HepG2 (cell line): ENCODE measurements around the gene RUVBL1.

Experiments
- CHD4 ChIP-seq: fragments of 200-600 bp; sonication (generic); IDR thresholded peaks from 2 replicates; pipeline ENCODE4 v1.7.0; 2017; ENCODE audit warnings: mild to moderate bottlenecking, low read length, borderline replicate concordance
- TBX2 ChIP-seq: sonication (generic); formaldehyde crosslinking; IDR thresholded peaks from 2 replicates; pipeline ENCODE4 v1.5.0; 2020; ENCODE audit warnings: missing genetic modification reagents, mild to moderate bottlenecking, borderline replicate concordance
- ZNF460 ChIP-seq: sonication (generic); formaldehyde crosslinking; IDR thresholded peaks from 2 replicates; pipeline ENCODE4 v1.5.1; 2020; ENCODE audit warnings: missing genetic modification reagents, mild to moderate bottlenecking, borderline replicate concordance
- TF ChIP-seq, protein P1 (sequence below): sonication (generic); formaldehyde crosslinking; IDR thresholded peaks from 2 replicates; pipeline ENCODE4 v1.4.0; 2020; ENCODE audit warnings: missing genetic modification reagents

DNA sequence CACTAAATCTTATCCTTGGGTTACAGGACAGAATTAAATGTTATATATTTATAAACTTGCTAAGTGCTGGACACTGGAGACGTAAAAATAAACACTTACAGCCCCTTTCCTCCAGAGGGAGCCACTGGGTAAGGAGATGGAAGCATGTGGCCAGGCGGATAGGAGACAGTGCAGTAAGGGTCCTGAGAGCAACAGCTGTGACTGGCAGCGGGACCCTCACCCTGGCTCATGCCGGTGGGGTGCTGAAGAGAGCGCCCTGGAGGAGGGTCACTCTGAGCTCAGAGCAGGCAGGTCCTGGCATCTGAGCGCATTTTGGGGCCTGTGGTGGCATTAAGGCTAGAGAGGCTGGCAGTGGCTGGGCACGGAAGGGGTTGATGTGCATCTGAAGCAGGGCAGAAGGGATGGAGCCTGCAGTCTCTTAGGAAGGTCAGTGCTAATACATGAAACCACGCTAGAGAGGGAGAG lies 55.4 kb downstream of the RUVBL1 start:
- no peak for TF ChIP-seq CHD4
- TF ChIP-seq, protein P1, sequence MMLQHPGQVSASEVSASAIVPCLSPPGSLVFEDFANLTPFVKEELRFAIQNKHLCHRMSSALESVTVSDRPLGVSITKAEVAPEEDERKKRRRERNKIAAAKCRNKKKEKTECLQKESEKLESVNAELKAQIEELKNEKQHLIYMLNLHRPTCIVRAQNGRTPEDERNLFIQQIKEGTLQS (CRISPR knock-in tag): no peak
- no peak for TF ChIP-seq ZNF460
- TF ChIP-seq TBX2: no peak
